Aorta (tissue), 5 donors: Measurements from ENCODE around the gene DENND6B. TPM values are rescaled to one million over a fixed set of nuclear protein-coding genes. Genes with fewer than 3 reads are reported as not detected.
"Not testable (repeated sequence)": the region's sequence is repeated elsewhere in the genome, so short reads cannot be mapped to it uniquely, and the experiment has no call there.

ENCODE experiments used
- ATAC-seq: fragments of 200-7000 bp; cut with Tn5 transposase; one replicate; pipeline ENCODE4 v1.9.1; 2022; ENCODE audit warnings: moderate library complexity; ENCODE audit not compliant: low FRiP score
- DNase-seq, 2 donors: peaks; one replicate each; pipeline ENCODE4 v3.0.0-alpha.2; 2020
- H3K27ac ChIP-seq, 2 donors: one replicate each; pipeline ENCODE4 v1.5.1; 2013; ENCODE audit warnings: low read length in 2 of 2, mild to moderate bottlenecking in 2 of 2, moderate library complexity in 2 of 2, control low read depth in 1 of 2, inconsistent platforms in 1 of 2, low read depth in 1 of 2
- H3K27me3 ChIP-seq, 2 donors: one replicate each; pipeline ENCODE4 v1.6.1; 2013; ENCODE audit warnings: control low read depth in 1 of 2, low read length in 1 of 2, mild to moderate bottlenecking in 1 of 2, moderate library complexity in 1 of 2; ENCODE audit not compliant: insufficient read depth in 2 of 2, control insufficient read depth in 1 of 2
- H3K36me3 ChIP-seq, 2 donors: one replicate each; pipeline ENCODE4 v1.6.1; 2013; ENCODE audit warnings: control low read depth in 1 of 2, low read length in 1 of 2, mild to moderate bottlenecking in 1 of 2; ENCODE audit not compliant: insufficient read depth in 2 of 2, control insufficient read depth in 1 of 2
- H3K4me1 ChIP-seq, 2 donors: one replicate each; pipeline ENCODE4 v1.6.1; 2013; ENCODE audit warnings: low read length in 2 of 2, control low read depth in 1 of 2, mild to moderate bottlenecking in 1 of 2, moderate library complexity in 1 of 2; ENCODE audit not compliant: insufficient read depth in 2 of 2, control insufficient read depth in 1 of 2
- H3K4me3 ChIP-seq, 2 donors: one replicate each; pipeline ENCODE4 v1.5.1; 2013; ENCODE audit warnings: low read length in 2 of 2, control low read depth in 1 of 2, mild to moderate bottlenecking in 1 of 2
- H3K9me3 ChIP-seq: one replicate; pipeline ENCODE4 v1.6.1; 2013; ENCODE audit warnings: mild to moderate bottlenecking, low read length; ENCODE audit not compliant: control insufficient read depth
- WGBS, 2 donors: extraction: QIAGEN DNeasy Blood & Tissue Kit; methylation state at CpG; one replicate each; pipeline ENCODE4 v1.1.7; 2013; 5-methylcytosine and 5-hydroxymethylcytosine counted together
- intact Hi-C, 2 donors: fragments of 100-400 bp; cut with DNase I; formaldehyde crosslinking; loops; one replicate each; pipeline versions ENCODE4 v1.14.2 to v1.15.0; 2022
- polyA plus RNA-seq, 2 donors: library from polyadenylated mRNA; stranded (reverse); fragments of 200-250 nt; gene quantifications; one replicate each; pipeline ENCODE4 v1.2.3, GENCODE V29; 2013
- total RNA-seq, 2 donors: library from RNA; stranded (reverse); fragmentation: NEBNext Ultra II Directional; extraction: Animal tissue kit (Norgen Biotek cat#: 25700); gene quantifications; one replicate each; pipeline ENCODE4 v1.2.1, GENCODE V29; 2021
- donor health status: healthy with polysubstance abuse.
- donor health status: Bipolar disorder and iron deficiency.
- donor health status: DM: no; HTN: no; CAD: no.
- donor health status: DM: no; HTN: no; CAD: no.
- donor health status: DM: yes; HTN: yes; CAD: no.

The DENND6B gene
- total and polyA plus RNA-seq, 4 donors = 0.25 to 7.5 (median 4.7) TPM

DNA sequence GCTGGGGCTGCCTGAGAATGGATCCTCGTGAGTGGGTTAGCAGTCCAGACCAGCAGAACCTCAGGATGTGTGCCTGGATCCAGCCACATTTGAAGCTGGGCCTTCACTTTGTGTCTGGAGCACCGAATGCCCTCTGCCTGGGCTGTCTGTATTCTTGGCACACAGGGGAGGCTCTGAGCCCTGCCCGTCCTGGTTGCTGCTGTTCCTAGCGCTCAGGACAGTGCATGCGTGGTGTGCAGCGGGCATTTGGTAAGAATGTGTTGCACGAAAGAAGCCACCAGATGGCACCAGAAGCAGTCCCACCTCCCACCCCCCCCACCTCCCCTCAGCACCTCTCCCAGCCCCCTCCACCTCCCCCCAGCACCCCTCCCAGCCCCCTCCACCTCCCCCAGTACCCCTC, 52.5 kb downstream of the DENND6B start:
- no peak for ATAC-seq
- intact Hi-C loops = no loop called here
- Histone ChIP-seq H3K27me3 (no peaks in the 10 kb centered on the region), H3K27ac (no peak overlapping the region), H3K9me3 (no peaks in the 10 kb centered on the region), H3K36me3 (peaks cover 0 to 4% of the 10 kb centered on the region in 2 donors), H3K4me1 (no peaks in the 10 kb centered on the region), H3K4me3 (no peak overlapping the region)
- DNase-seq = no peak
- WGBS, 2 donors = 20 to 29% methylated on average over 7 of the region's 7 CpGs

GRCh38 chr22:50273781-50274180, 53.0 kb downstream of the DENND6B start:
- H3K27ac ChIP-seq, H3K9me3 ChIP-seq, H3K27me3 ChIP-seq, H3K36me3 ChIP-seq, intact Hi-C loops, DNase-seq, ATAC-seq, H3K4me1 ChIP-seq, H3K4me3 ChIP-seq: not testable (repeated sequence)
- 84 to 86% methylated on average over 9 to 10 of the region's 10 CpGs for WGBS, 2 donors

DNA sequence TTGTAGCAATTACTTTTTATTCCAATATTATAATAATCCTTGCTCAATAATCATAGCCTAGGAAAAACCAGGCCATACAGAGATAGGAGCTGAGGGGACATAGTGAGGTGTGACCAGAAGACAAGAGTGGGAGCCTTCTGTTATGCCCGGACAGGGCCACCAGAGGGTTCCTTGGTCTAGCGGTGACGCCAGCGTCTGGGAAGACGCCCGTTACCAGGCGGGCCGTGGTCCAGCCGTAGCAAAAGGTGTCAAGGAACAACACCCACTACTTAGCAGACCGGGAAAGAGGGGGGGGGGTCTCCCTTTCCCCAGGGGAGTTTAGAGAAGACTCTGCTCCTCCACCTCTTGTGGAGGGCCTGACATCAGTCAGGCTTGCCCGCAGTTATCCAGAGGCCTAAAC, 53.5 kb downstream of the DENND6B start:
- H3K4me1 ChIP-seq, H3K36me3 ChIP-seq, H3K4me3 ChIP-seq, intact Hi-C loops, ATAC-seq, H3K27me3 ChIP-seq, DNase-seq, H3K9me3 ChIP-seq, H3K27ac ChIP-seq: not testable (repeated sequence)
- WGBS, 2 donors = 68 to 69% methylated on average over 11 of the region's 11 CpGs

DNA sequence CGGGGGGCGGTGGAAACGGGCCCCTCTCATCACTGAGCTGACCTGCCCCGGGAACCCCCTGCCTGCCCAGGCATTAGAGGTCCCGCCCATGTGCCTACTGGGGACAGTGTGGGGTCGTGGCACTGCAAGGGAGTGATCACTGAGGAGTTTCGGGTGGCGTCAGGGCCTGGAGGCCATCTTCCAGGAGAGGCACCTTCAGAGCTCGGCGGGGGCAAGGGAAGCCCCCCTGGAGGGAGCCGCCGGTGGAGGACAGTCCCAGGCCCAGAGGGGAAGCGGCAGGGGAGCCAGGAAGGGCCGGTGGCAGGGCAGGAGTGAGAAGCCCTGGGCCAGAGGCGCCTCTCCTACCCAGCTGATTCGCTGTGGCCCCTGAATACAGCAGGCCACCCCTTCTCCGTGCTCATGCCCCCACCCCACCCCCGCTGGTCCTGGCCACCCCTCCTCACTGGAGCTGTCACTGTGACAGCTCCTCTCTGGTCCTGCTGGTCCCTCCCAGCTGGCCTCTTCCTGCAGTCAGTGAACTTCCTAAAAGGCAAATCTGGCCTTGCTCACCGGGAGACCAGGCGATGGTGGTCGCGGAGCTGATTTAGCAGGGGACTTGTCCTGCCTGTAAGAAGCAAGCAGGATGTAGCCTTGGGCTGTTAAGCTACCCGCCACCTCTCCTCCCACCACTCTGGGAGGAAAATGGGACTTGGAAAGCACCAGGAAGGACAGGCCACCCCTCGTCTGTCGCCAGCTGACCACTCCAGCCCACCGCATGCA, 54.6 kb downstream of the DENND6B start:
- Histone ChIP-seq H3K36me3 (no peaks in the 10 kb centered on the region), H3K9me3 (no peaks in the 10 kb centered on the region), H3K4me1 (no peaks in the 10 kb centered on the region), H3K27ac (no peak overlapping the region), H3K27me3 (no peaks in the 10 kb centered on the region), H3K4me3 (no peak overlapping the region)
- 50 to 55% methylated on average over 23 to 26 of the region's 26 CpGs for WGBS, 2 donors
- intact Hi-C loops = no loop called here
- ATAC-seq = no peak
- no peak for DNase-seq

GRCh38 chr22:50271519-50271970, 55.3 kb downstream of the DENND6B start:
- no peaks in the 10 kb centered on the region for H3K4me1 ChIP-seq
- no peaks in the 10 kb centered on the region for H3K9me3 ChIP-seq
- 1 to 2% methylated on average over 35 to 45 of the region's 45 CpGs for WGBS, 2 donors
- no peak overlapping the region for H3K27ac ChIP-seq
- H3K27me3 ChIP-seq = no peaks in the 10 kb centered on the region
- no peaks in the 10 kb centered on the region for H3K36me3 ChIP-seq
- intact Hi-C loops = no loop called here
- peak; percentile 20 for ATAC-seq
- H3K4me3 ChIP-seq = no peak overlapping the region
- peak in 1 of 2 donors; percentile 88 for DNase-seq

GRCh38 chr22:50270666-50271394, 56.0 kb downstream of the DENND6B start:
- peak; percentile 64 for ATAC-seq
- H3K4me1 ChIP-seq = no peaks in the 10 kb centered on the region
- intact Hi-C loops = no loop called here
- no peaks in the 10 kb centered on the region for H3K36me3 ChIP-seq
- 1% methylated on average over 53 of the region's 53 CpGs for WGBS, 2 donors
- no peaks in the 10 kb centered on the region for H3K27me3 ChIP-seq
- peak overlapping the region in 1 of 2 donors; percentile 49 for H3K4me3 ChIP-seq
- no peak overlapping the region for H3K27ac ChIP-seq
- no peaks in the 10 kb centered on the region for H3K9me3 ChIP-seq
- peak; percentile 83 to 94 for DNase-seq

- DNase-seq (peak in 1 of 2 donors; percentile 86), ATAC-seq (peak; percentile 51)
- Histone ChIP-seq H3K27ac (no peak within 1 kb of the TSS), H3K9me3 (no peaks in the 10 kb centered on the region), H3K4me3 (peak within 1 kb of the TSS; percentile 7 to 49), H3K4me1 (no peaks in the 10 kb centered on the region), H3K27me3 (no peaks in the 10 kb centered on the region), H3K36me3 (no peaks in the 10 kb centered on the region)
- 0 to 1% methylated on average over 34 to 92 of the region's 92 CpGs for WGBS, 2 donors
- intact Hi-C loops = no loop called here
Observed at GRCh38 chr22:50269970-50270665, 56.7 kb downstream of the DENND6B start, which contains the start of gene MAPK11. TSS of gene MAPK11 (minus strand) at chr22:50270380. CDS start at chr22:50270292, 88 bp downstream.

- H3K27me3 ChIP-seq = no peaks in the 10 kb centered on the region
- no peak for DNase-seq
- H3K9me3 ChIP-seq = no peaks in the 10 kb centered on the region
- no peaks in the 10 kb centered on the region for H3K36me3 ChIP-seq
- no peak overlapping the region for H3K27ac ChIP-seq
- intact Hi-C loops = no loop called here
- H3K4me1 ChIP-seq = no peaks in the 10 kb centered on the region
- 28 to 32% methylated on average over 18 of the region's 18 CpGs for WGBS, 2 donors
- no peak overlapping the region for H3K4me3 ChIP-seq
- no peak for ATAC-seq
Observed at GRCh38 chr22:50269573-50269969, 57.2 kb downstream of the DENND6B start.
